ENCODE results near the gene MT4.

Gene MT4

DNA sequence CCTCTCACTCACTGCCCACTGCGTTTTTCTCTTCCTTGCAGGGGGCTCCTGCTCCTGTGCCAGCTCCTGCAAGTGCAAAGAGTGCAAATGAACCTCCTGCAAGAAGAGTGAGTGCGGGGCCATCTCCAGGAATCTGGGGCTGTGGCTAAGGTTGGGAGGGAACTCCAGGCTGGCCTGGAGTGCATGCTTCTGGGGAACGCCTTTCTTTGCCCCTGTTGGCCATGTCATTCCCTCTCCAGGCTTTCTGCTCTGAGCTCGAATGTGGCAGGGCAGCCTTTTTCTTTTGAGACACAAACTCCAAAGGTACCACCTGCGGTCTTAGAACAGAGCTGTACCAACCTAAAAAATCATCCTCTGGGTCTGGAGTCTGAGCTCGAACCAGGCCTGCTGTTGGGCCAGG is 53.3 kb downstream of the MT4 start:
- in situ Hi-C loops (cut with HindIII; ENCODE audit: low sequenced_read_pairs) = no loop called here

Data from DLD1 (cell line).